ENCODE data around the gene OSBPL3.

OSBPL3 gene

DNA sequence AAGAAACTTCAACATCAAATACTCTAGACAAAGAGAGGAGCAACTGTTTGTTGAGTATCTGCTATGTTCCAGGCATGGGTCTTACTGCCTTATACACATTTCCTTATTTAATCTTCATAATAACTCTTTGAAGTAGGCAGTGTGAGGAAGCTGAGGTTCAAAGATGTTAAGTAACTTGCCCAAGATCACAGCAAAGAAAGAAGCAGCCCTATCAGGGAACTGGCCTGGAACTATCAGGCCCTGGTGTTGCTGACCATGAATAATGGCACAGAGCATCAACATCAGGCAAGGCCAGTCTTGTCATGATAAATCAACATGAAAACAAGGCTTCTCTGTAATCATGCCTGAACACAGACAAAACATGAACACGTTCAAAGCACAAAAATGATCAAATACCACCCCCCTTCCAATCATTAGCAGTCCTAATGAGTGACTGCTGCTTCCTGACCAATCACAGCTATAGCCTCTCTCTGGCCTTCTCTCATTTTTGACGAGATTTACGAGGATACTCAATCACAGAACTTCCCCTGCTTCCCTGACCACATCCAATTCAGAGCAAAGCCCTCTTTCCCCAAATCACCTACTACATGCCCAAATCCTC lies 225.0 kb downstream of the OSBPL3 start:
- Histone ChIP-seq H3K4me3 (no peak overlapping the region), H3K9ac (ENCODE audit: insufficient read length) (no peak overlapping the region), H3K9me3 (ENCODE audit: low read depth, low read length) (no peaks in the 10 kb centered on the region), H3K36me3 (ENCODE audit: insufficient read depth, low read length) (no peaks in the 10 kb centered on the region), H3K27ac (no peak overlapping the region)
- no peak for TF ChIP-seq FOXP2 (optimal IDR thresholded peaks at IDR 0.05; ENCODE audit: control extremely low read depth, extremely low read length, insufficient read depth)
- DNase-seq (ENCODE audit: low read depth, low spot score): no peak

DNA sequence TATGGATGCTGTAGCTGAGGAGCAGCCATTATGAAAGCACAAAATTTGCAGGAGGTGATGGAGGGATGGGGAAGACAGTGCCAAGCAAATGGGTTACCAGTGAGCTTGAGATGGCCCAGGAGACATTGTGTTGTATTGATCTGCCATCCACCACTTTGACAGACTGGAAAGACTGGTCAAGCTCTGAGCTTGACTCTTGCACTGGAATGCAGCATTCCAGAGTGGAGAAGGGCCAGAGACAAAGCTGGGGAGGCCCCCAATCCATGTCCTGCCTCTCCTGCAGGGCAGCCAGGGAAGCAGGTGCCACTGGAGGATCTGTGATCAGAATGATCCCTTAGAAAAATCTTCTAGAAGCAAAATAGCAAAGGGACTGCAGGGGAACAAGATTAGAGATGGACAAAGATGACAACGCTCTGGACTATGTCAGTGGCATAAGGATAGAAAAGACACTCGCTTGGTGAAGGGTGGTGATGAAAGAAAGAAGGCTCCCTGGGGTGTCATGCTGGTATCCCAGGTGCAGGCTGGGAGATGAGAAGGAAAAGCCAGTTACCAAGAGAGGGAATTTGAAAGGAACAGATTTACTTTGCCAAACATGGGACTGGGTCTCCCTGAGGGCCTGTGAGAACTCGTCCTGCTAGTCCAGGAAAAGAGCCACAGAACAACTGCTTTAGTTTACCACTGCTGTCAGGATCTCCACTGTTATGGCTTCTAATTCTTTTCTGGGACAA lies 227.7 kb downstream of the OSBPL3 start:
- no peak for DNase-seq (ENCODE audit: low read depth, low spot score)
- no peak overlapping the region for H3K9ac ChIP-seq (ENCODE audit: insufficient read length)
- TF ChIP-seq POLR2AphosphoS5 (IDR thresholded peaks at IDR 0.05; ENCODE audit: borderline replicate concordance, low read depth, low read length) (no peak), EZH2 (IDR thresholded peaks at IDR 0.05) (no peak), FOXP2 (optimal IDR thresholded peaks at IDR 0.05; ENCODE audit: control extremely low read depth, extremely low read length, insufficient read depth) (no peak)
- H3K9me3 ChIP-seq (ENCODE audit: low read depth, low read length): no peaks in the 10 kb centered on the region
- H3K27ac ChIP-seq: no peak overlapping the region
- no peaks in the 10 kb centered on the region for H3K36me3 ChIP-seq (ENCODE audit: insufficient read depth, low read length)
- H3K4me3 ChIP-seq: no peak overlapping the region

GRCh38 chr7:24751484-24751883 lies 228.5 kb downstream of the OSBPL3 start:
- no peak overlapping the region for H3K27ac ChIP-seq
- H3K4me3 ChIP-seq: no peak overlapping the region
- H3K36me3 ChIP-seq (ENCODE audit: insufficient read depth, low read length): no peaks in the 10 kb centered on the region
- no peak overlapping the region for H3K9ac ChIP-seq (ENCODE audit: insufficient read length)
- no peak for DNase-seq (ENCODE audit: low read depth, low spot score)
- H3K9me3 ChIP-seq (ENCODE audit: low read depth, low read length): no peaks in the 10 kb centered on the region
- TF ChIP-seq FOXP2 (optimal IDR thresholded peaks at IDR 0.05; ENCODE audit: control extremely low read depth, extremely low read length, insufficient read depth): no peak
- no peak for TF ChIP-seq POLR2AphosphoS5 (IDR thresholded peaks at IDR 0.05; ENCODE audit: borderline replicate concordance, low read depth, low read length)
- no peak for TF ChIP-seq EZH2 (IDR thresholded peaks at IDR 0.05)

DNA sequence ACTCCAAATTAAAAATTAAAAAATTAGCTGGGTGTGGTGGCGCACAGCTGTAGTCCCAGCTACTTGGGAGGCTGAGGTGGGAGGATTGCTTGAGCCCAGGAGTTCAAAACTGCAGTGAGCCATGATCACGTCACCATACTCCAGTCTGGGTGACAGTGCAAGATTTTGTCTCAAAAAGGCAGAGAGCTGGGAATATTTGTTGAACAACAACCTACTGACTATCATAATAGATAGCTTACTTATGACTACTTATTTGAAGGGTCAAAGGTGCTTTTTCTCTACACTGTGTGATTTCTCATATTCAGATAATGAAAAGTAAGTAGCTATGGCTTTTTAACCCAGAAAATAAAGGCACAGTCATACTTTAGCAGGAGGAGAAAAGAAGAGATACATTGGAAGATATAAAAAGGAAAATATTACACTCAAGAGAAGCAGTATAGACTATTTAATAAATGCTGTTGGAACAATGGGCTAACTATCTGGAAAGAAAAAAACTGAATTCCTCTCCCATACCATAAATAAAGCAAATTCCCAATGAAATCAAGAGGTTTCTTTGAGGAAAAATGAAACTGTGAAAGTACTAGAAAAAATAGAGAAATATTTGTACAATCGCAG lies 229.4 kb downstream of the OSBPL3 start:
- H3K36me3 ChIP-seq (ENCODE audit: insufficient read depth, low read length): no peaks in the 10 kb centered on the region
- TF ChIP-seq EZH2 (IDR thresholded peaks at IDR 0.05) (no peak), FOXP2 (optimal IDR thresholded peaks at IDR 0.05; ENCODE audit: control extremely low read depth, extremely low read length, insufficient read depth) (no peak), POLR2AphosphoS5 (IDR thresholded peaks at IDR 0.05; ENCODE audit: borderline replicate concordance, low read depth, low read length) (no peak)
- no peak for DNase-seq (ENCODE audit: low read depth, low spot score)
- no peaks in the 10 kb centered on the region for H3K9me3 ChIP-seq (ENCODE audit: low read depth, low read length)
- no peak overlapping the region for H3K9ac ChIP-seq (ENCODE audit: insufficient read length)
- no peak overlapping the region for H3K4me3 ChIP-seq
- no peak overlapping the region for H3K27ac ChIP-seq

DNA sequence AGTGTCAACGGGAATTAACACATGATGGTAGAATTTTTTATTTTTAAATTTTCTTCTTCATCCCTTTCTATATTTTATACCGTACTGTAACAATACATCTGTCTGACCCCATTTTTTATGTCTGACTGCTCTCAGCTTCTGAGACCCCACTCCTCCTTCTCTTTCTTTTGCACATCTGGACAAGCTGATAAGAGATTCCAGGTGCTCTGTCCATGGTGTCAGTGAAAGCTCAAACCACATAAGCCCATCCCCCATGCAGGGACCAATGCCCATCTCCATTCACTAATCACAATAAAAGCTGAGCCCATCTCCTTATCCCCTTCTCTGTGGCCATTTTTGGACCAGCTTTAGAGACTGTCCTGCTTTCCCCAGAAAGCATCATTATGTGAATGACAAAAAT lies 231.5 kb downstream of the OSBPL3 start:
- Histone ChIP-seq H3K36me3 (ENCODE audit: insufficient read depth, low read length) (no peaks in the 10 kb centered on the region), H3K4me3 (no peak overlapping the region), H3K9me3 (ENCODE audit: low read depth, low read length) (no peaks in the 10 kb centered on the region), H3K9ac (ENCODE audit: insufficient read length) (no peak overlapping the region), H3K27ac (no peak overlapping the region)
- no peak for TF ChIP-seq EZH2 (IDR thresholded peaks at IDR 0.05)
- no peak for TF ChIP-seq FOXP2 (optimal IDR thresholded peaks at IDR 0.05; ENCODE audit: control extremely low read depth, extremely low read length, insufficient read depth)
- no peak for TF ChIP-seq POLR2AphosphoS5 (IDR thresholded peaks at IDR 0.05; ENCODE audit: borderline replicate concordance, low read depth, low read length)
- DNase-seq (ENCODE audit: low read depth, low spot score): no peak
